GM19328 (cell line): ENCODE data around the gene CD2BP2.
"Not testable (repeated sequence)": the region's sequence is repeated elsewhere in the genome, so short reads cannot be mapped to it uniquely, and the experiment has no call there.

Source experiments
- ATAC-seq: cut with Tn5 transposase; IDR thresholded peaks from one replicate; pipeline ENCODE4 v1.9.1; 2021; ENCODE audit warnings: mild to moderate bottlenecking, moderate library complexity; ENCODE audit not compliant: unreplicated experiment

CD2BP2 gene

DNA sequence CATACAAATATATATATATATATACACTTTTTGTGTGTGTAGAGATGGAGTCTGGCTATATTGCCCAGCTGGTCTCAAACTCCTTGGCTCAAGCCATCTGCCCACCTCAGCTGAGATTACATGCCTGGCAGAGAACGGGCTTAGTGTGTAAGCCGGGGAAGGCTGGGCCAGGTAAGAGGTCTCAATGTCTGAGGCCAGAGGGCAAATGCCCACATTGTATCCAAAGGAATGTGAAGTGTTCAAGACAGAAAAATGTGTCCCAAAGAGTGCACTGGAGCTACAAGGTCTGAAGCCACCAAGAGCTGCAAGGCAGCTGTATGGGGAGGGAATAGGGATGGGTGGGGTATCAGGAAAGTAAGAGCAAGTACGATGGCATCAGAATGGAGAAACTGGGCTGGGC lies 8.8 kb downstream of the CD2BP2 start:
- ATAC-seq = no peak

DNA sequence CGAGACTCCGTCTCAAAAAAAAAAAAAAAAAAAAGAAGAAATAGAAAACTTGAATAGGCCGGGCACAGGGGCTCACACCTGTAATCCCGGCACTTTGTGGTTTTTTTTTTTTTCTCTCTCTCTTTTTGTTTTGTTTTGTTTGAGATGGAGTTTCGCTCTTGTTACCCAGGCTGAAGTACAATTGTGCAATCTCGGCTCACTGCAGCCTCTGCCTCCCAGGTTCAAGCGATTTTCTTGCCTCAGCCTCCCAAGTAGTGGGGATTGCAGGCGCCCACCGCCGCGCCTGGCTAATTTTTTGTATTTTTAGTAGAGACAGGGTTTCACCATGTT lies 11.7 kb downstream of the CD2BP2 start:
- ATAC-seq = not testable (repeated sequence)

DNA sequence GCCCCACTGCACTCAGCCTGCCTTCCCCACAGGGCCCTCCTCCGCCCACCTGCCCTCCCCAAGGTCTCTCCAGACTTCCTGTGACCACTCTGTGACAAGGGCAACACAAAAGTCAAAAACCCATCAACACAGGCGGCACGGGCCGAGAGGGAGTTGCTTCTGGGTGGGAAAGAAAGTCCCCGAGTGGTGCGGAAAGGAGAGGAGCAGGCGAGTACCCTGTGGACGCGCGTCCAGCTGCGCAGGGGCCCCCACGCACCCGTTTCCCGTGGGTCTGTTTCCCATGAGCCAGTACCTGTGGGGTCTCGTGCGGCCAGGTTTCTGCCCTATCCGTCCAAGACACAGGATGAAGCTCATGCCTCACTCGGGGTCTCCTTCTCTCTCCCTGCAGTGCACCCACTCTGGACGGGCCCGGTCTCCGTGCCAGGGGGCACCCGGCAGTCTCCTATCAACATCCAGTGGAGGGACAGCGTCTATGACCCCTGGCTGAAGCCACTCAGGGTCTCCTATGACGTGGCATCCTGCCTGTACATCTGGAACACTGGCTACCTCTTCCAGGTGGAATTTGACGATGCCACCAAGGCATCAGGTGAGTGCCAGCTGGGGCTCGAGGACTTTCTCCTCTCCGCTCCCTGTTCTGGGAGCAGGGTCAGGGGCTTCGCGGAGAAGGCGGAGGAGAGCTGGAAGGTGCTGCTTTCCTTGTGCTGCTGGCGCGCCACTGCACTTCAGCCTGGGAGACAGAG lies 12.2 kb downstream of the CD2BP2 start:
- no peak for ATAC-seq

DNA sequence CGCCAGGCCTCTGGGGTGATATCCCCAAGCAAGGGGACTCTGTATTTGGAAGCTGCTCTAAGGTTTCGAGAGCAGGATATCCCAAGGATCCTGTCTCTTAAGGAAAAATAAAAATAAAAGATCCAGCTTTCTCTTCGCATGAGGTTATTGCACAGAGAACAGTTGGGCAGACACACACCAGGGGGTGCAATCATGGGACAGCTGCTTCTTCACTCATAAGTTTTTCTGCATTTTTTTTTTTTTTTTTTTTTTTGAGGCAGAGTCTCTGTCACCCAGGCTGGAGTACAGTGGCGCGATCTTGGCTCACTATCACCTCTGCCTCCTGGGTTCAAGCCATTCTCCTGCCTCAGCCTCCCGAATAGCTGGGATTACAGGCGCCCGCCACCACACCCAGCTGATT lies 13.1 kb downstream of the CD2BP2 start:
- not testable (repeated sequence) for ATAC-seq

GRCh38 chr16:30340621-30341020 lies 14.5 kb downstream of the CD2BP2 start:
- no peak for ATAC-seq

GRCh38 chr16:30338715-30339114 lies 16.4 kb downstream of the CD2BP2 start:
- ATAC-seq = not testable (repeated sequence)

GRCh38 chr16:30337964-30338357 lies 17.1 kb downstream of the CD2BP2 start:
- ATAC-seq = not testable (repeated sequence)

GRCh38 chr16:30335598-30336474 lies 19.3 kb downstream of the CD2BP2 start:
- no peak for ATAC-seq

- ATAC-seq = peak; percentile 69
Measured at GRCh38 chr16:30335028-30335597, 20.0 kb downstream of the CD2BP2 start.

DNA sequence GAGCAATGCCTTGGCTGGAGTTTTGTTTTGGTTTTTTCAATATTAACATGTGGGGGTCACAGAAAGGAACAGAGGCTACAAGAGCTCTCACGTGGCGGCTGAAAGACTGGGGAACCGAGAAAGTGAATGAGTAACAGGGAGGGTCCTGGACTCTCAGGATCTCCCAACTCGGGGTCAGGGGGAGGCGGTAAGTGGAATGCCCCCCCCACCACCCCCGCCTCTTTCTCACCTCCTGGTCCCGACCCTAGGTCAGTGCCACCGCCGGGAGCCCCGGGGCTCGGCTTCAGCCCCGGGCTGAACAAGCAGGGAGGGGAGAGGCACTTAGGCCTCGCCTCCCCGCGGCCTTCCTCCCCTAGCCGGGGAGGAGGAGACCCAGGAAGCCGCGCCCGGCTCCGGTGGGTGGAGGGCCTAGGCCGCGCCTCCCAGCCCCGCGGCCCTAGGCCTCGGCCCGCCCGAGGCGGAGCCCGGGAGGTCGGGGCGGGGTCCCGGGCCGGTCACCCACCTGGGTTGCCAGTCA lies 20.6 kb downstream of the CD2BP2 start:
- ATAC-seq = peak; percentile 94

- not testable (repeated sequence) for ATAC-seq
Measured at GRCh38 chr16:30324220-30324619, 30.9 kb downstream of the CD2BP2 start.

DNA sequence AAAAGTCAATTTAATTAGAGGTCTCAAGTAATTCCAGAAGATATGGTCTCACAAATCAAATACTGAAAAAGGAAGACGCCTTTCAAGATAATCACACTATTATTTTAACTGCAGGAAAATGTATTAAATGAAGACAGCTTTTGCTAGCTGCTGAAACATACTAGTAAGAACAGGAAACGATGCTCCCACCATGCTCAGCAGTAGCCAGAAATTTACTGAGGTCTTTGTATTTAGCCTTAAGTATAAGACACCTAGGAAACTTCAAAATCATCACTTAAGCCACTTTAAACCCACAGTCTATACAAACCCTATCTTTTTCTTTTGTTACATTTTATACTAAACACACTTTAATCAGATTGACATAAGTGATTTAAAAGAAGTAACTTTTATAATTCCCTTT lies 36.5 kb downstream of the CD2BP2 start:
- ATAC-seq = not testable (repeated sequence)

- ATAC-seq = not testable (repeated sequence)
Measured at GRCh38 chr16:30310937-30311336, 44.2 kb downstream of the CD2BP2 start.

DNA sequence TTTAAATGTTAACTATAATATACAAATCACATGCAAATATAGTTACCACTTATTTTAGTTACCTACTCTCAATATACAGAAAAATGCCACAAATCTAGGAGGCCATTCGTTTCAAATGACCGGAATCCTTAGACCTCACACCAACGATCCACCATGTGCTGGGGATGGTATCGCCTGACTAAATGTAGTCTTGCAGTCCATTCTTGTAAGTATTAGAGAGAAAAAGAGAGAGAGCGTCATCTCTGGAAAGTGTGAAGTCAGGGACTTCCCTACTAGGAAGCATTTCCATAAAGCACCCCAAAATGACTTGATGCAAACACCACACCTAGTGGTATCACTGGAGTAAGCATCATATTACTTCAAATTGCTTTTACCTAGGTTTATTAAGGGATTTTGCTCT lies 45.9 kb downstream of the CD2BP2 start:
- not testable (repeated sequence) for ATAC-seq
